Lower leg skin (tissue), 3 donors: ENCODE measurements around the gene ALX4.

Source experiments
- CTCF ChIP-seq, 3 donors: fragments of 450-650 bp; IDR thresholded peaks; one replicate each; pipeline ENCODE4 v1.5.1; 2016; ENCODE audit warnings: antibody characterized with exemption in 3 of 3, mild to moderate bottlenecking in 3 of 3, moderate library complexity in 2 of 3
- POLR2A ChIP-seq, 2 donors: fragments of 450-650 bp; IDR thresholded peaks; one replicate each; pipeline ENCODE4 v1.6.1; 2016 to 2017; ENCODE audit warnings: antibody characterized with exemption in 2 of 2, mild to moderate bottlenecking in 1 of 2, moderate library complexity in 1 of 2

GRCh38 chr11:44266056-44266780 lies 43.7 kb downstream of the ALX4 start:
- TF ChIP-seq CTCF (IDR thresholded peaks at IDR 0.05) = no peak
- no peak for TF ChIP-seq POLR2A (IDR thresholded peaks at IDR 0.05)
